Measurements from ENCODE around the gene CIROP.
"Not testable (repeated sequence)": the region's sequence is repeated elsewhere in the genome, so short reads cannot be mapped to it uniquely, and the experiment has no call there.

The CIROP gene

GRCh38 chr14:23113431-23114119 is 8.8 kb upstream of the CIROP start:
- TF ChIP-seq CTCF (IDR thresholded peaks at IDR 0.05; ENCODE audit: low read depth, low read length), result no peak
- DNase-seq (ENCODE audit: extremely low read depth, low read depth), result no peak

- DNase-seq (ENCODE audit: extremely low read depth, low read depth), result no peak
- no peak for TF ChIP-seq CTCF (IDR thresholded peaks at IDR 0.05; ENCODE audit: low read depth, low read length)
These were observed 7.8 kb upstream of the CIROP start for GRCh38 chr14:23112359-23113178.

GRCh38 chr14:23110579-23111365 is 6.0 kb upstream of the CIROP start:
- no peak for TF ChIP-seq CTCF (IDR thresholded peaks at IDR 0.05; ENCODE audit: low read depth, low read length)
- DNase-seq (ENCODE audit: extremely low read depth, low read depth), result no peak

GRCh38 chr14:23109769-23110168 is 5.0 kb upstream of the CIROP start:
- TF ChIP-seq CTCF (IDR thresholded peaks at IDR 0.05; ENCODE audit: low read depth, low read length), result no peak
- DNase-seq (ENCODE audit: extremely low read depth, low read depth), result no peak

GRCh38 chr14:23108169-23108568 is 3.4 kb upstream of the CIROP start:
- DNase-seq (ENCODE audit: extremely low read depth, low read depth), result not testable (repeated sequence)

- not testable (repeated sequence) for DNase-seq (ENCODE audit: extremely low read depth, low read depth)
These were observed 2.8 kb upstream of the CIROP start for GRCh38 chr14:23107620-23108019.

- no peak for TF ChIP-seq CTCF (IDR thresholded peaks at IDR 0.05; ENCODE audit: low read depth, low read length)
- DNase-seq (ENCODE audit: extremely low read depth, low read depth), result no peak
These were observed 1.9 kb upstream of the CIROP start for GRCh38 chr14:23106747-23107045.

GRCh38 chr14:23105348-23105824 is 597 bp upstream of the CIROP start:
- TF ChIP-seq CTCF (IDR thresholded peaks at IDR 0.05; ENCODE audit: low read depth, low read length), result no peak
- no peak for DNase-seq (ENCODE audit: extremely low read depth, low read depth)
